Medulla oblongata (tissue), 1 donor: Measurements from ENCODE around the gene ALLC.
"Not testable (repeated sequence)": the region's sequence is repeated elsewhere in the genome, so short reads cannot be mapped to it uniquely, and the experiment has no call there.

Experiments
- DNase-seq: peaks from one replicate; pipeline ENCODE4 v3.0.0-alpha.2; 2015; ENCODE audit errors: extremely low spot score

The ALLC gene

GRCh38 chr2:3655871-3656761 lies 1.9 kb upstream of the ALLC start:
- no peak for DNase-seq

- peak; percentile 30 for DNase-seq
Observed at GRCh38 chr2:3656762-3657721, 958 bp upstream of the ALLC start.

- no peak for DNase-seq
Observed at GRCh38 chr2:3659447-3660432, 1.7 kb downstream of the ALLC start.

GRCh38 chr2:3660640-3661039 lies 2.6 kb downstream of the ALLC start:
- DNase-seq, result not testable (repeated sequence)

- DNase-seq, result no peak
Observed at GRCh38 chr2:3661149-3661660, 3.2 kb downstream of the ALLC start.

- DNase-seq, result no peak
Observed at GRCh38 chr2:3662239-3662638, 4.2 kb downstream of the ALLC start.

- no peak for DNase-seq
Observed at GRCh38 chr2:3664118-3664517, 6.1 kb downstream of the ALLC start.

GRCh38 chr2:3664925-3665324 lies 6.9 kb downstream of the ALLC start:
- DNase-seq, result no peak

- DNase-seq, result no peak
Observed at GRCh38 chr2:3665886-3666612, 8.0 kb downstream of the ALLC start.

GRCh38 chr2:3666613-3666975 lies 8.6 kb downstream of the ALLC start:
- DNase-seq, result no peak

GRCh38 chr2:3667151-3667631 lies 9.2 kb downstream of the ALLC start:
- DNase-seq, result no peak

- no peak for DNase-seq
Observed at GRCh38 chr2:3669656-3670055, 11.7 kb downstream of the ALLC start.

GRCh38 chr2:3670376-3670775 lies 12.4 kb downstream of the ALLC start:
- DNase-seq, result no peak

GRCh38 chr2:3670941-3671340 lies 12.9 kb downstream of the ALLC start:
- no peak for DNase-seq

- no peak for DNase-seq
Observed at GRCh38 chr2:3672861-3673678, 15.1 kb downstream of the ALLC start.

GRCh38 chr2:3674066-3674845 lies 16.3 kb downstream of the ALLC start:
- DNase-seq, result no peak

GRCh38 chr2:3675687-3676086 lies 17.7 kb downstream of the ALLC start:
- DNase-seq, result no peak

- no peak for DNase-seq
Observed at GRCh38 chr2:3677436-3677835, 19.4 kb downstream of the ALLC start.

- no peak for DNase-seq
Observed at GRCh38 chr2:3678212-3678611, 20.2 kb downstream of the ALLC start.
